HG03045 (cell line): ENCODE measurements around the gene QPCTL.
"Not testable (repeated sequence)": the region's sequence is repeated elsewhere in the genome, so short reads cannot be mapped to it uniquely, and the experiment has no call there.

Experiments used
- ATAC-seq: cut with Tn5 transposase; IDR thresholded peaks from one replicate; pipeline ENCODE4 v1.9.1; 2021; ENCODE audit warnings: mild to moderate bottlenecking, moderate library complexity; ENCODE audit not compliant: unreplicated experiment

QPCTL gene

DNA sequence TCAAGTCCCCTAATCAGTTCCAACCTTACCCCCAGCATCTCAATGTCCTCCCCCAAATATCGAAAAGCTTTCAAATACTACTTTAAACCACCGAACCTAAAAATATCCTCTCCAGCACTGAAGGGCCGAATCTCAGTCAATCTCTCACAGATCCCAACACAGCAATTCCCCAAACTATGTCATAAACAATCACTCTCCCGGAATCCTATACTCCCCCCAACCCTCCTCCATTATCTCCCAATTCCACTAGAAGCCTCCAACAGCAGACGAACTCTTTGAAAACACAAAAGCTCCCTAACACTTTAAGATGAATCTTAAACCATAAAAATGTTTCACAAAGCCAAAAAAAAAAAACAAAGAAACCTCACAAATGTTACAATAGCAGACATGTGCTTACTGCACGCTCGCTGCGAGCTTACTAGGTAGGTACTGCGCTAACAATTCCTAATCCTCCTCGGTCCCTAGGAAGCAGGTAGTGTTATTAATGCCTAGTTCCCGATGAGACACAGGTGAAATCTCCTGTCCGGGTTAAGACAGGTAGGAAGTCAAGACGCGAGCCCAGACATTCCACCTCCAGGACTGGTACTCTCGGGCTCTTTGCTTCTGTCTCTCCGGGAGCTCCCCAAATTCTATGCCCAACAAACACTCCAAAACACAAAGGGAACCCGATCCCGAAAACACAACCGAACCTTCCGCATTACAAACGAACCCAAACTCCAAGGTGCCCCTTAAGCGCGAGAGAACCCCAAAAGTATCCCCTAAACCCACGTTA lies 24.1 kb downstream of the QPCTL start:
- ATAC-seq, result no peak

DNA sequence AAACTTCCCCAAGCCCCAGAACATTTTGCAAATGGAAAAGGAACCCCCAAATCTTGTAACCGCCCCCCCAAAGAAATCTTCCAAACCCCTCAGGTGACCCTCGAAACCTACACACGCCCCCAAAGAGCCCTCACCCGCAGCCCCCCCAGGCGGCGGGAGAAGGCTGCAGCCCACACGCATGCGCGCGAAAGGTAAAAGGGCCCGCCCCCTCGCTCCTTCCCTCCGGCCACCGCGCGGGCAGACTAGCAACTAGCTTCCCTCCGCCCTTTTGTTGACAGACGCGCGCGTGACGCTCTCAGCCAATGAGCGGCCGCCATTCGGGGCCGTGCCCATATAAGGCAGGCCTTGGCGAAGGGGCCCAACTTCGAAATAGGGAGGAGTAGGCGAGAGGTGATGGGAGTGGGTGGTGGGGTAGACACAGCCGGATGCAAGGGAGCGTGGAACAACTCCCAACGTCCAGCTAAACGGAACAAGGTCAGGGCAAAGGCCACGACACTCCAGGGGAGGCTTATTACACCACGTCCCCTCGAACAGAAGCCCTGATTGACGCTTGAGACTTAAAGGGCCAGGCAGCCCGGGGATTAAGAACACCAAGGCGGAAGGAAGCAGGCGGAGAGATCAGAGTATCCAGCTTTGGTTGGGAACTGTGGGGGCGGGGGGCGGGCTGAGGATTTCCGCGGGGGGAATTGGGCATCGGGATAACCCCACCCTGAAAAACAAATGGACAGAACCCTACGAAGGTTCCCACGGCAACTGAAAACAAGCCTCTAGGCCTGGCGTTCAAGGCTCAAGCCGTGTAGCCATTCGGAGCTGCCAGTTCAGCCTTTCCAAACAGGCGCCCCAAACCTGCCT lies 24.9 kb downstream of the QPCTL start:
- peak; percentile 93 for ATAC-seq

DNA sequence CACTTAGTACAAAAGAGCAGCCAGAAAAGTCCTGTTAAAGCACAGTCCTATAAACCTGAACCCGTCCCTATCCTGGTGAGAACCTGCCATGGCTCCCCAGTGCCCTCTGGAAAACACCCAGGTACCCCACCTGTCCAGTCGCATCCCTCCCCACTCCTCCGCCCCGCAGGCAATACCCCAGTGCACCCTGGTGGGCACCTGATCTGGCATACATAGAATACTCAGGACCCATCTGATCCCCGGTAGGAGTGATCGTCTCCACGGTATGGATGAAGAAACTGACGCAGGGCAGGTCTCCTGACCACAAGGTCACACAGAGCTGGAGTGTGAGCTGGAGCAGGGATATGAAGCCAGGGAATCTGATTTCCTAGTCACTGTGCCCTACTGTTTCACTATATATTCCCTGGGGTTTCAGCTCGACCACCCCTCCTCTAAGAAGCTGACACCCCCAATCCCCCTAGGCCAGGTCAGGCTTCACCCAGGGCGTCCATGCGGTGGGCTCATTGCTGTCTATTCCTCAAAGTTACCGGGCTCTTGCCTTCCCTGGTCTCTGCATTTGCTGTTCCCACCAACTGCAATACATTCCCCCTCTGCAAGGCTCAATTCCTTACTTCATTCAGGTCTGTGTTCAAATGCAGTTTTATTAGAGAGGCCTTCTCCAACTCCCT lies 25.7 kb downstream of the QPCTL start:
- ATAC-seq, result no peak

DNA sequence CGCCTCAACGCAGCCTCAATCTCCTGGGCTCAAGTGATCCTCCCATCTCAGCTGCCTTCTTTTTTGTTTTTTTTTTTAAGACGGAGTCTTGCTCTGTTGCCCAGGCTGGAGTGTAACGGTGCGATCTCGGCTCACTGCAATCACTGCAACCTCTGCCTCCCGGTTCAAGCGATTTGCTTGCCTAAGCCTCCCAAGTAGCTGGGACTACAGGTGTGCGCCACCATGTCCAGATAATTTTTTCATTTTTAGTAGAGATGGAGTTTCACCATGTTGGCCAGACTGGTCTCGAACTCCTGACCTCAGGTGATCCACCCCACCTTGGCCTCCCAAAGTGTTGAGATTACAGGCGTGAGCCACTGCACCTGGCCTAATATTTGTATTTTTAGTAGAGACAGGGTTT lies 27.6 kb downstream of the QPCTL start:
- not testable (repeated sequence) for ATAC-seq

DNA sequence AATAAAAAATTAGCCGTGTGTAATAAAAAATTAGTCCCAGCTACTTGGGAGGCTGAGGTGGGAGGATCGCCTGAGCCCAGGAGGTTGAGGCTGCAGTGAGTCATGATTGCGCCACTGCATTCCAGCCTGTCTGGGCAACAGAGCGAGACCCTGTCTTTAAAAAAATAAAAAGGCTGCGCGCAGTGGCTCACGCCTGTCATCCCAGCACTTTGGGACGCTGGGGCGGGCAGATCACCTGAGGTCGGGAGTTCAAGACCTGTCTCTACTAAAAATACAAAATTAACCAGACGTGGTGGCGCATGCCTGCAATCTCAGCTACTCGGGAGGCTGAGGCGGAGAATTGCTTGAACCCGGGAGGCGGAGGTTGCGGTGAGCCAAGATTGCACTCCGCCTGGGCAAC lies 36.2 kb downstream of the QPCTL start:
- ATAC-seq, result not testable (repeated sequence)

DNA sequence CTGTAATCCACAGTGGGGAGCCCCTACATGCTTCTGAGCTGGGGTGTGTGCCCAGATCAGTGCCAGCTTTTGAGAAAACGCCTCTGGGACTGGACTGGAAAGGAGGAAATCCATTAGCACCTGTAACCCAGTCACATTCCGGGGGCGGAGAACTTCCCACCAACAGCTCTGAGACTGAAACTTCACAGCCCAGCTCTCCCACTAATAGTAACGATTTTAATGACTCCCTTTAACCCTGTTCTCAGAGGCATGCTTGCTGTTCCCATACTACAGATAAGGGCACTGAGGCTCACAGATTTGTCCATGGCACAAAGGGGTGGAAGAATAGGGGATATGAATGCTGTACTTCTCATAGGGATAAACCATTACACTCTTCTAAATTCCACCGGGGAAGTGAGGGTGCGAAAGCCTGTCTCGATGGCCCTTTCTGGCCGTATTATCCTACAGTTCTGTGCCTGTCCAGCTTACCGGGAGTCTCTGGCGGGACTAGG lies 37.4 kb downstream of the QPCTL start:
- no peak for ATAC-seq

DNA sequence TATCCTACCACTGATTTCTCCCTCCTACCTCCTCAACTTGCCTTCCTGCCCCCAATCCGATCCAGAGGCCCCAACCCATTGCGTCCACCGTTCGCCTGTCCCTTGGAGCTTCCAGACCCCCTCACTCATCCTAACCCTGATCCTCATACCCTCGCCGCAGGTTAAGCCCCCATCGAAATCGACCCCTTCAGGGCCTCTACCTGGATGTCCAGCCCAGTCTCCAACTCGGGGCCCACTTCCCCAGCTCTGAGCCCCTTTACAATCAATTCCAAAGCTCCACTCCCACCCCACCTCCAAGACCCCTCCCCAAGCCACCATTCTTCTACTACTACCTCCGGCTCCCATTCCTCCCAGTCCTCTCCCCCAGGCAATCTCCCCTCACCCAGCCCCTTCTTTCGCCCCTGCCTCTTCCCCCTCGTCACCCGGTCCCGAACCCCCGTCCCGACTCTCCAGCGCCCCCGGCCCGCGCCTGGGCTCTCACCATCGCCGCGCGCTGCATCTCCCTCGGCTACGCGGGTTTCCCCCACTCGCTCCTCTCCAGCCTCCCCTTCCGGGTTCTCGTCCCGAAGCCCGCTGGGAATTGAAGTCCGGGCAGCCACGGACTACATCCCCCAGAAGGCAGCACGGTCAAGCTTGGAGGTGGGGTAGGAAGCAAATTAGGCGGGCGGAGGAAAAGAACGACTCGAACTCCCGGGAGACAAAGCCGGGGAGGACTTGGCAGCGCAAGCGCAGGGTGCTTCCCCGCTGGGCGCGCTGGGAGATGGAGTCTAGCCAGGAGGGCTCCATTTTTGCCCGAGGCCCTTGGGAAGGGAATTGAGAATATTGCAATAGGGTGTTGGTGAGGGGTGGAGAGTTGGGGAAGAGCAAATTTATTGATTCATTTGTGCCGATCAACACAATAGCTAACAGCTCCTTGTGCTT lies 38.2 kb downstream of the QPCTL start, which contains the start of gene FBXO46:
Gene FBXO46, minus strand, starts transcription at position 529 of the 921 bp plus-strand sequence. CDS start 17,401 bp downstream, outside the sequence.
- peak; percentile 86 for ATAC-seq

DNA sequence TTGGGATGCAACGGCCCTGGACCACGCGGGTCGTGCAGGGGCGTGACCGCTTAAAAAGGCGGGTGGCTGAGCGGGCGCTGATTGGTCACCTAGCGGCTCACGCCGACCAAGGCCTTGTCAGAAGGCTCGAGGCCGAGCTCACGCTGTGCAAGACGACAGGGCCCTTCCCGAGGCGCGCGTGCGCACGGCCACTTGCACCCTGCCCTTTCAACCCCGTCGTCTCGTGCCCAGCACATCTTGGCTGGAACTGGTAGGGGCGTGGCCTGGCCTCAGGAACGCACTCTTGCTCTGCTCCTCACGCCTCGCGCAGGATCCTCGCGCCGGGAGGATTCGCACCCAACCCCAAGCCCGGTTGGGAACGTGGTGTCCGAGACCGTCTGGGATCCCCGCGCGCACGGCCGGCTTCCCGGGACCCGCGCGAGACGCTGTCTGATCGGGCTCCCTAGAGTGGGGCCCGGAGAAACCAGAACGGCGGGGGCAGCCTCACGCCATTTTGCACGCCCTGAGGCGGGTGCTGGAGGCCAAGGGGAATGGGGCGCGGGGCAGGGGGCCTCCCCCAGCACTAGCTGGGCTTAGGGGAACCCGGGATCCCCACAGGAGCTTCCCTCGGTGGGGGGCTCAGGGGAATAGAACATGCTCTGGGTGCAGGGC lies 40.8 kb downstream of the QPCTL start, which contains the start of gene MEIOSIN:
Gene MEIOSIN, plus strand, starts transcription at position 280 of the 651 bp plus-strand sequence. CDS start 1,938 bp downstream, outside the sequence.
- ATAC-seq, result no peak

DNA sequence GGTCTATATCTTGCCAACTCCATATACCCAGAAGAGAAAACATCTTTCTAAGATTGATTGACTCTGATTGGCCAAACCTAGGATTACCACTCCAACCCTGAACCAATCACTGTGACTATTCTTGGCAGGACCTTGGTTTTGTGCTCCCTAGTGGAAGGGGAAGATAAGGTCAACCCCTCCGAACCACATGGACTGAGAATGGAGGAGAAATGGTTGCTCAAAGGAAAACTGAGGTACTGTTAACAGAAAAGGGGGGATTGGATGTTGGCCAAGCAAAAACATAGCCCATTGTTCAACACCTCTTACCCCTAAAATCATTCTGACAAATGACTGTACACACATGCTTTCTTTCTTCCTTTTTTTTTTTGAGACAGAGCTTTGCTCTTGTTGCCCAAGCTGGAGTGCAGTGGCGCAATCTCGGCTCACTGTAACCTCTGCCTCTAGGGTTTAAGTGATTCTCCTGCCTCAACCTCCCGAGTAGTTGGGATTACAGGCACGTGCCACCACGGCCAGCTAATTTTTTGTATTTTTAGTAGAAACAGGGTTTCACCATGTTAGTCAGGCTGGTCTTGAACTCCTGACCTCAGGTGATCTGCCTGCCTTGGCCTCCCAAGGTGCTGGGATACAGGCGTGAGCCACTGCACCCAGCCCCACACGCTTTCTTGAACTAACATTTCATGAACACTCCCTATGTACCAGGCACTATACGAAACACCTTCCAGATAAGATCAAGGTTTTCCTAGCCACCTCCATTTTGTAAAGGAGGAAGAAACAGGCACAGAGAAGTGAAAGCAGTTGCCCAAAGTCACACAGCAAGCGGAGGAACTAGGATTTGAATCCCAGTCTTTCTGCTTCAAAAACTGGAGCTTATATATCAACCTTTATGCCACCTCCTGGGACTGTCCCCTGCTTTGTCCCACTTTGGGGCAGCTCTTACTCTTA lies 47.3 kb downstream of the QPCTL start:
- ATAC-seq, result no peak

DNA sequence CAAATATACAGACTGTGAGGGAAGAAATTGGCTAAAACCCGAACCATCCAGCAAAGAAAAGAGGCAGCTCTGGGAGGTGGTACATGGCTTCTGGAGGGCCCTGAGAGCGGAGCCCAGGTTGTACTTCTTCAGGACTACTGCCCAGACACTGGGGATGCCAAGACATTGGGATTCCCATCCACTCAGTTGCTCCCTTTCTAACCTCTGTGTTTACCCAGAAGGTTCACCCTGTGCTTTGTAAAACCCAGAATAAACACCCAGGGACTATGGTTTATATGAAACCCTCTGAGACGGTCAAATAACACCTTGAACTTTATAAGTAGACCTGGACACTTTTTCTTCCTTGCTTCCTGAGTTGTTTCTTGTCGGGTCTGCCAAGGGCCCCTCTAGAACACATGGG lies 50.5 kb downstream of the QPCTL start:
- no peak for ATAC-seq

DNA sequence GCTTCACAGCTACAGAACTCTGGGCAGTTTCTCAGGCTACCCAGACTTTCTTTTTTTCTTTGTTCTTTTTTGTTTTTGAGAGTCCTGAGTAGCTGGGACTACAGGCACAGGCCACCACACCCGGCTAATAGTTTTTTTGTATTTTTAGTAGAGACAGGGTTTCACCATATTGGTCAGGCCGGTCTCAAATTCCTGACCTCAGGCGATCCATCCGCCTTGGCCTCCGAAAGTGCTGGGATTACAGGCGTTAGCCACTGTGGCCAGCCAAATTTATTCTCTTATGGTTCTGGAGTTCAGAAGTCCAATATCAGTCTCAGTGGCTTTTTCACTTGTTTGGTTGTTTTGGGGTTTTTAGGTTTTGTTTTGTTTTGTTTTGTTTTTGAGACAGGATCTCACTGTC lies 53.1 kb downstream of the QPCTL start:
- ATAC-seq, result no peak

DNA sequence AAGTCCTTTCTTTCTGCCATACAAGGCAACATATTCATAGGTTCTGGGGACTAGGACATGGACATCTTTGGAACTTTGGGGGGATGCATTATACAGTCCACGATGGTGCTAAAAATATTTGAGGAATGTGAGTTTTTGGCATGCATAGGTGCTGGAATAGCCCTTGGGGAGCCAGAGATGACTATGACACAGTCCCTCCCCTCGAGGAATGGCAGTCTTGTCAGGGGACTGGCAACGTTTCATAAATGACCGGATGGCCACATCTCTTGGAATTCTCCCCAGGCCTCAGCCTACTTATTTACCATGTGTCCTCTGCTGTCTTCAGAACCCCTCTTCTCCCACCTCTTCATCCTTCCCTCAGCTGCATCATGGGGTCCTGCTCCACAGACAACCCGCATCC lies 54.4 kb downstream of the QPCTL start:
- ATAC-seq, result no peak

DNA sequence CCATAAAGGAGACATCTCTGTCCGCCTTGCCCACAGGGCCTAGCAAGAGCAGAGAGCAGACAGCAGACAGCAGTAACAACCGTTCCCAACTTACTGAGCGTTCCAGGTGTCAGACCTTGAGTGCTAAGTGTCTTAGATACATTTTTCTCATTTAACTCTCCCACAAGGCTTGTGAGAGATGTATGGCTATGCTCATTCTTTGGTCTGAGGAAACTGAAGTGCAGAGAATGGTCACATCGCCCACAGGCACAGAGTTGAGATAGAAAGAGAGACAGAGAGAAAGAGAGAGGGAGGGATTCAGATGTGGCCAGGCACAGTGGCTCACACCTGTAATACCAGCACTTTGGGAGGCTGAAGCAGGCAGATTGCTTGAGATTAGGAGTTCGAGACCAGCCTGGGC lies 55.0 kb downstream of the QPCTL start:
- no peak for ATAC-seq

DNA sequence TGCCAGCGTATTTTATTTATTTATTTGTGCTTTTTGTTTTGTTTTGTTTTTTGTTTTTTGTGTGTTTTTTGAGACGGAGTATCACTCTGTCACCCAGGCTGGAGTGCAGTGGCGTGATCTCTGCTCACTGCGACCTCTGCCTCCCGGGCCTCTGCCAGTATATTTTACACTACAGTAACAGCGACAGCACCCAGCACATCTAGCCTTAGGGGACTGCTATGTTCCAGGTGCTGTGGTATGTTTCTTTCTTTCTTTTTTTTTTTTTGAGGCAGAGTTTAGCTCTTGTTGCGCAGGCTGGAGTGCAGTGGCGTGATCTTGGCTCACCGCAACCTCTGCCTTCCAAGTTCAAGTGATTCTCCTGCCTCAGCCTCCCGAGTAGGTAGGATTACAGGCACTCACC lies 59.0 kb downstream of the QPCTL start:
- ATAC-seq, result not testable (repeated sequence)

DNA sequence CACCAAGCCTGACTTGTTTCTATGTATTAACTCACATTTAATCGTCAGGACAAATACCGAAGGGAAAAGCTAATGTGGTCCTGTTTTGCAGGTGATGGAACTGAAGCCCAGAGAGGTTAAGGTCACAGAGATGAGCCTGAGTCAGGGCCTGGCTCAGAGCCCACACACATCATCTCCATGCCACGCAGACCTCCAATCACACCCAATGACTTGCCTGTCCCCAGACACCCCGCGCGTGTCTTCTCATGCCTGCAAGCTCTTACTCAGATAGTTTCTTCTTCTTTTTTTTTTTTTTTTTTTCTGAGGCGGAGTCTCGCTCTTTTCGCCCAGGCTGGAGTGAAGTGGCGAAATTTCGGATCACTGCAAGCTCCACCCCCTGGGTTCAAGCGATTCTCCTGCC lies 60.2 kb downstream of the QPCTL start:
- no peak for ATAC-seq

DNA sequence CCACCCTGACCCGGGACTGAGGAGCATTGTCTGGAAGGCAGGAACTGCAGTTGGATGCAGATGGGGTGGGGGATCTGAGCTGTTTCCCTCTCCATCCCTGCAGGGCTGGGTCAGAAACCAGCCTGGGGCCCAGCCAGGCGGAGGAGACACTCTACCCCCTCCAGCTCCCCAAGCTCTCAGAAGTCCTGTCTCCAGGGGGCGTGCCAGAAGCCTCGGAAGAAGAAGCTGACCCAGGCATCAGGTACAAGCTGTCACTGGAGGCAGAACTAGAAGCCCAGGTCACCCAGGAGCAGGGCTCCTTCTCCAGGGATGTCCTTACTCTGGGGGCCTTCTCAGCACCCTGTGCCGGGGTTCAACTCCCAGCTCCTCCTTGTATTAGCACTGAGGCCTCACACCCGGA lies 61.1 kb downstream of the QPCTL start:
- no peak for ATAC-seq
